ENCODE data around the gene CCL22.
"Not testable (repeated sequence)": the region's sequence is repeated elsewhere in the genome, so short reads cannot be mapped to it uniquely, and the experiment has no call there.

The CCL22 gene

GRCh38 chr16:57391708-57392107, 33.1 kb downstream of the CCL22 start:
- intact Hi-C loops (cut with DNase I; ENCODE audit: low total_unique reads) = no loop called here
- Histone ChIP-seq H3K27me3 (no peaks in the 10 kb centered on the region), H3K4me1 (peaks cover 0 to 25% (median 5%) of the 10 kb centered on the region in 4 donors), H3K9me3 (no peaks in the 10 kb centered on the region), H3K36me3 (no peaks in the 10 kb centered on the region), H3K27ac (no peak overlapping the region), H3K4me3 (no peak overlapping the region)
- no peak for DNase-seq
- no peak for TF ChIP-seq CTCF (IDR thresholded peaks at IDR 0.05)

- Histone ChIP-seq H3K4me3 (no peak overlapping the region), H3K36me3 (no peaks in the 10 kb centered on the region), H3K27me3 (no peaks in the 10 kb centered on the region), H3K4me1 (peaks cover 0 to 17% (median 3%) of the 10 kb centered on the region in 4 donors), H3K9me3 (no peaks in the 10 kb centered on the region), H3K27ac (no peak overlapping the region)
- TF ChIP-seq CTCF (IDR thresholded peaks at IDR 0.05) = no peak
- DNase-seq = no peak
- intact Hi-C loops (cut with DNase I; ENCODE audit: low total_unique reads) = no loop called here
These were observed 34.1 kb downstream of the CCL22 start for GRCh38 chr16:57392694-57393093.

GRCh38 chr16:57394444-57394843, 35.9 kb downstream of the CCL22 start:
- DNase-seq = no peak
- no peaks in the 10 kb centered on the region for H3K27me3 ChIP-seq
- H3K4me3 ChIP-seq = no peak overlapping the region
- H3K27ac ChIP-seq = no peak overlapping the region
- no peaks in the 10 kb centered on the region for H3K36me3 ChIP-seq
- peaks cover 0 to 17% (median 3%) of the 10 kb centered on the region in 4 donors for H3K4me1 ChIP-seq
- intact Hi-C loops (cut with DNase I; ENCODE audit: low total_unique reads) = no loop called here
- H3K9me3 ChIP-seq = no peaks in the 10 kb centered on the region
- TF ChIP-seq CTCF (IDR thresholded peaks at IDR 0.05) = no peak

GRCh38 chr16:57395026-57395425, 36.4 kb downstream of the CCL22 start:
- peaks cover 0 to 17% (median 3%) of the 10 kb centered on the region in 4 donors for H3K4me1 ChIP-seq
- intact Hi-C loops (cut with DNase I; ENCODE audit: low total_unique reads) = no loop called here

GRCh38 chr16:57396786-57397185, 38.2 kb downstream of the CCL22 start:
- Histone ChIP-seq H3K4me1 (peaks cover 0 to 10% (median 0%) of the 10 kb centered on the region in 4 donors), H3K36me3 (no peaks in the 10 kb centered on the region), H3K27ac (no peak overlapping the region), H3K4me3 (no peak overlapping the region), H3K9me3 (no peaks in the 10 kb centered on the region), H3K27me3 (no peaks in the 10 kb centered on the region)
- DNase-seq = no peak
- no peak for TF ChIP-seq CTCF (IDR thresholded peaks at IDR 0.05)
- intact Hi-C loops (cut with DNase I; ENCODE audit: low total_unique reads) = no loop called here

More at GRCh38 chr16:57395026-57395425, 36.4 kb downstream of the CCL22 start:
- no peaks in the 10 kb centered on the region for H3K9me3 ChIP-seq
- no peaks in the 10 kb centered on the region for H3K27me3 ChIP-seq
- H3K27ac ChIP-seq = no peak overlapping the region
- no peaks in the 10 kb centered on the region for H3K36me3 ChIP-seq
- H3K4me3 ChIP-seq = no peak overlapping the region
- no peak for TF ChIP-seq CTCF (IDR thresholded peaks at IDR 0.05)
- no peak for DNase-seq

GRCh38 chr16:57397493-57397892, 38.9 kb downstream of the CCL22 start:
- H3K4me3 ChIP-seq; H3K36me3 ChIP-seq; DNase-seq; H3K4me1 ChIP-seq; H3K27ac ChIP-seq; H3K9me3 ChIP-seq; intact Hi-C loops (cut with DNase I; ENCODE audit: low total_unique reads); H3K27me3 ChIP-seq: not testable (repeated sequence)

Measured in tibial artery (tissue), 4 donors.